H1 (cell line): Measurements from ENCODE around the gene FBXO2. TPM values are rescaled to one million over a fixed set of nuclear protein-coding genes. Genes with fewer than 3 reads are reported as not detected.

Source experiments
- CTCF ChIA-PET: fragments of 300-600 bp; sonication (Branson Sonifier 250); formaldehyde crosslinking; loops from one replicate; lab custom pipeline; 2021; ENCODE audit not compliant: partially characterized antibody; lab: Charles Lee
- POLR2A ChIA-PET: fragments of 300-600 bp; sonication (Branson Sonifier 250); formaldehyde crosslinking; loops from one replicate; lab custom pipeline; 2021; ENCODE audit warnings: inconsistent platforms; ENCODE audit not compliant: partially characterized antibody; lab: Charles Lee
- DNase-seq, 2 experiments: peaks; one replicate each; pipeline versions ENCODE4 v3.0.0 to v3.0.0-alpha.2; 2010 to 2022; ENCODE audit warnings: low spot score in 2 of 2, low read depth in 1 of 2, mixed read lengths in 1 of 2
- FAIRE-seq: peaks from 2 replicates; lab custom pipeline; 2011; peaks lifted over from hg19 to GRCh38; lab: Jason Lieb, UNC
- H2AFZ ChIP-seq: 2 replicates; pipeline ENCODE4 v1.8.1; 2012; ENCODE audit warnings: low read length, inconsistent platforms
- H2AK5ac ChIP-seq: 2 replicates; pipeline ENCODE4 v1.6.1; 2013; ENCODE audit warnings: low read depth, low read length
- H2BK120ac ChIP-seq: replicated peaks from 2 replicates; pipeline ENCODE3; 2013; ENCODE audit warnings: low read depth, low read length, inconsistent platforms
- H2BK12ac ChIP-seq: 2 replicates; pipeline ENCODE4 v1.6.1; 2013; ENCODE audit warnings: low read depth, low read length
- H2BK15ac ChIP-seq: 2 replicates; pipeline ENCODE4 v1.6.1; 2013; ENCODE audit warnings: low read length
- H2BK20ac ChIP-seq: 2 replicates; pipeline ENCODE4 v1.6.1; 2013; ENCODE audit warnings: low read length
- H2BK5ac ChIP-seq: 2 replicates; pipeline ENCODE4 v1.6.1; 2013; ENCODE audit warnings: low read depth, low read length
- H3K14ac ChIP-seq: 2 replicates; pipeline ENCODE4 v1.6.1; 2013; ENCODE audit warnings: inconsistent platforms; ENCODE audit not compliant: insufficient read length
- H3K18ac ChIP-seq: 2 replicates; pipeline ENCODE4 v1.6.1; 2013; ENCODE audit warnings: low read length; ENCODE audit errors: extremely low read depth
- H3K23ac ChIP-seq: 2 replicates; pipeline ENCODE4 v1.6.1; 2013; ENCODE audit warnings: inconsistent platforms; ENCODE audit not compliant: insufficient read length
- H3K23me2 ChIP-seq: 2 replicates; pipeline ENCODE4 v1.6.1; 2013; ENCODE audit warnings: low read depth, low read length
- H3K27ac ChIP-seq: 2 replicates; pipeline ENCODE4 v1.6.1; 2011; ENCODE audit warnings: low read depth, low read length, inconsistent platforms
- H3K27me3 ChIP-seq, 4 experiments: replicated peaks in 1 of 4; 1 replicate in 1 of 4; 2 replicates in 3 of 4; pipeline versions ENCODE4 v1.6.1 to v1.8.1; 2011 to 2013; ENCODE audit warnings: low read length in 3 of 4, mild to moderate bottlenecking in 3 of 4, inconsistent platforms in 2 of 4, mixed read lengths in 2 of 4, moderate library complexity in 1 of 4; ENCODE audit not compliant: control insufficient read depth in 3 of 4, insufficient read depth in 3 of 4; ENCODE audit errors: extremely low read depth in 1 of 4
- H3K36me3 ChIP-seq, 4 experiments: 2 replicates each; pipeline versions ENCODE4 v1.6.1 to v1.8.1; 2011 to 2013; ENCODE audit warnings: mild to moderate bottlenecking in 4 of 4, low read length in 3 of 4, moderate library complexity in 2 of 4, control low read depth in 1 of 4, inconsistent platforms in 1 of 4; ENCODE audit not compliant: insufficient read depth in 4 of 4, control insufficient read depth in 2 of 4
- H3K4ac ChIP-seq: replicated peaks from 2 replicates; pipeline ENCODE3; 2013; ENCODE audit warnings: low read length, low read depth, mixed read lengths, inconsistent platforms; ENCODE audit not compliant: insufficient read length
- H3K4me1 ChIP-seq, 4 experiments: replicated peaks in 1 of 4; 1 replicate in 1 of 4; 2 replicates in 3 of 4; pipeline versions ENCODE4 v1.6.1 to v1.8.1; 2011 to 2013; ENCODE audit warnings: low read length in 3 of 4, inconsistent platforms in 2 of 4, mixed read lengths in 1 of 4; ENCODE audit not compliant: insufficient read depth in 4 of 4, control insufficient read depth in 3 of 4
- H3K4me2 ChIP-seq, 2 experiments: 2 replicates each; pipeline versions ENCODE4 v1.6.1 to v1.8.1; 2011 to 2013; ENCODE audit warnings: low read depth in 2 of 2, low read length in 2 of 2, control low read depth in 1 of 2, inconsistent platforms in 1 of 2, mild to moderate bottlenecking in 1 of 2; ENCODE audit not compliant: insufficient read depth in 1 of 2
- H3K4me3 ChIP-seq, 4 experiments: fragments of 200-600, 300-600 bp in 1 of 4; sonication (generic), shearing (Covaris generic), sonication (Bioruptor Twin) in 1 of 4; 2 replicates each; pipeline versions ENCODE4 v1.5.1 to v1.8.1; 2011 to 2016; ENCODE audit warnings: low read length in 4 of 4, low read depth in 3 of 4, control low read depth in 2 of 4, inconsistent platforms in 2 of 4, mild to moderate bottlenecking in 2 of 4, mixed read lengths in 1 of 4, moderate library complexity in 1 of 4; ENCODE audit not compliant: insufficient read depth in 2 of 4; ENCODE audit errors: extremely low read depth in 1 of 4
- H3K56ac ChIP-seq: replicated peaks from 2 replicates; pipeline ENCODE3; 2013; ENCODE audit warnings: low read depth, mild to moderate bottlenecking, mixed read lengths, low read length, inconsistent platforms; ENCODE audit not compliant: insufficient read length
- H3K79me1 ChIP-seq: 2 replicates; pipeline ENCODE4 v1.6.1; 2013; ENCODE audit warnings: low read depth, low read length, control low read depth
- H3K79me2 ChIP-seq, 2 experiments: 2 replicates each; pipeline versions ENCODE4 v1.6.1 to v1.8.1; 2012 to 2013; ENCODE audit warnings: low read length in 2 of 2, mild to moderate bottlenecking in 2 of 2, inconsistent platforms in 1 of 2; ENCODE audit not compliant: insufficient read depth in 2 of 2, control insufficient read depth in 1 of 2
- H3K9ac ChIP-seq, 4 experiments: replicated peaks in 1 of 4; 1 replicate in 1 of 4; 2 replicates in 3 of 4; pipeline versions ENCODE4 v1.6.1 to v1.8.1; 2011 to 2013; ENCODE audit warnings: low read depth in 3 of 4, low read length in 3 of 4, control low read depth in 2 of 4, mild to moderate bottlenecking in 2 of 4, moderate library complexity in 2 of 4, inconsistent platforms in 1 of 4; ENCODE audit errors: extremely low read depth in 1 of 4
- H3K9me3 ChIP-seq, 2 experiments: 2 replicates each; pipeline versions ENCODE4 v1.6.1 to v1.8.1; 2012 to 2013; ENCODE audit warnings: mild to moderate bottlenecking in 2 of 2, moderate library complexity in 2 of 2, control low read depth in 1 of 2, inconsistent platforms in 1 of 2, low read depth in 1 of 2, low read length in 1 of 2, mixed read lengths in 1 of 2; ENCODE audit not compliant: insufficient read depth in 2 of 2
- H4K20me1 ChIP-seq, 2 experiments: replicated peaks in 1 of 2; 2 replicates each; pipeline versions ENCODE3 to v1.8.1; 2011 to 2013; ENCODE audit warnings: inconsistent platforms in 2 of 2, low read length in 2 of 2, mild to moderate bottlenecking in 1 of 2; ENCODE audit not compliant: insufficient read depth in 2 of 2, control insufficient read depth in 1 of 2
- H4K5ac ChIP-seq: 2 replicates; pipeline ENCODE4 v1.6.1; 2013; ENCODE audit warnings: low read length, low read depth, mixed read lengths, inconsistent platforms; ENCODE audit not compliant: insufficient read length
- H4K8ac ChIP-seq: 2 replicates; pipeline ENCODE4 v1.8.0; 2013; ENCODE audit warnings: mild to moderate bottlenecking, moderate library complexity, low read length, inconsistent platforms; ENCODE audit not compliant: insufficient read depth; ENCODE audit errors: extremely low read depth
- H4K91ac ChIP-seq: replicated peaks from 2 replicates; pipeline ENCODE3; 2013; ENCODE audit warnings: low read length, mixed read lengths, inconsistent platforms; ENCODE audit not compliant: insufficient read length
- FOSL1 ChIP-seq: IDR thresholded peaks from 2 replicates; pipeline ENCODE4 v1.6.1; 2011; ENCODE audit warnings: mild to moderate bottlenecking, low read depth, low read length, moderate library complexity; ENCODE audit not compliant: insufficient read depth
- JUN ChIP-seq: IDR thresholded peaks from 2 replicates; pipeline ENCODE4 v1.6.1; 2011; ENCODE audit warnings: low read depth, mild to moderate bottlenecking, improper control_type of control experiment, low read length
- RBBP5 ChIP-seq: IDR thresholded peaks from 2 replicates; pipeline ENCODE4 v1.7.1; 2012; ENCODE audit warnings: low read depth, mild to moderate bottlenecking, inconsistent platforms, low read length, moderate library complexity, borderline replicate concordance
- WGBS, 2 experiments: shearing (Covaris generic) in 1 of 2; methylation state at CpG; one replicate each; pipeline versions ENCODE4 v1.1.6 to v1.1.7; 2013 to 2015; ENCODE audit warnings: low lambda C conversion rate in 2 of 2, mixed read lengths in 2 of 2, inconsistent platforms in 1 of 2, low coverage in 1 of 2, missing lambda C conversion rate in 1 of 2; ENCODE audit not compliant: insufficient replicate concordance in 2 of 2, insufficient coverage in 1 of 2, insufficient read length in 1 of 2; ENCODE audit errors: extremely low coverage in 1 of 2, missing lambda C conversion rate in 1 of 2; 5-methylcytosine and 5-hydroxymethylcytosine counted together
- polyA plus RNA-seq, 7 experiments: library from polyadenylated mRNA; depleted of rRNA in 3 of 7; stranded (reverse) in 5 of 7; unstranded in 2 of 7; fragments of >200 nt in 5 of 7; fragments of 200-250 nt in 2 of 7; gene quantifications; 1 replicate in 5 of 7; 2 replicates in 1 of 7; 4 replicates in 1 of 7; pipeline versions ENCODE4 v1.2.1 to v1.2.3, GENCODE V29; 2011 to 2013; ENCODE audit warnings: missing spikeins in 2 of 7, mixed read lengths in 2 of 7
- total RNA-seq: library from RNA; stranded (reverse); fragmentation: NEBNext Ultra II Directional; extraction: Animal tissue kit (Norgen Biotek cat#: 25700); gene quantifications from 2 replicates; pipeline ENCODE4 v1.2.1, GENCODE V29; 2021
- TF ChIP-seq, protein P1 (sequence below), 3 experiments: IDR thresholded peaks; 1 replicate in 2 of 3; 2 replicates in 1 of 3; pipeline versions ENCODE4 v1.5.1 to v1.6.1; 2011; ENCODE audit warnings: low read length in 3 of 3, mild to moderate bottlenecking in 3 of 3, inconsistent platforms in 2 of 3, low read depth in 1 of 3, moderate library complexity in 1 of 3; ENCODE audit not compliant: insufficient read depth in 1 of 3; ENCODE audit errors: control extremely low read depth in 1 of 3

Gene FBXO2
- total and polyA plus RNA-seq, 2 of the 8 experiments (the other 6 are each of a cell fraction or from before 2014, with no cell fraction given), result 51.3 to 57.9 TPM

DNA sequence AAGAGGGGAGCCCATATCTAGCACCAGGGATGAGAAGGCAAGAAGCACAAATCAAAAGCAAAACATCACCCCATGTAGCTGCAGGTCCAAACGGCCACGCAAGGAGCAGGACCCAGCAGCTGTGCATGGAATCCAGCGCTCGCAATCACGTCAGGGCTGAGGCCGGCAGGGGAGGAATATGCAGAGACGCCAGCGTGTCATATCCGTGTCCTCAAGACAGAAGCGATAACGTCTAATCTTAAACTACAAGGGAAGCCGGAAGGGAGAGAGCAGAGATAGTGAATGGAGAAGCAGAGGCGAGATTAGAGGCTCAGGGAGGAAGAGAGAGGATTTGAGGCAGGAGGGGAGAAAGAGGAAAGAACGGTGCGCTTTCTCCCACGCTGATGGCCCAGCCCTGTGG, 39.1 kb downstream of the FBXO2 start:
- ChIA-PET CTCF (interaction anchor here (0.6 to 4.1 kb wide), 4 partner anchors 13 to 45 kb away, joined by 3 to 15 read pairs (median 9); no protein-coding TSS in a partner anchor), POLR2A (no interaction called here)
- Histone ChIP-seq H3K23me2 (no peaks in the 10 kb centered on the region), H4K20me1 (no peaks in the 10 kb centered on the region), H4K5ac (no peak overlapping the region), H3K27me3 (no peaks in the 10 kb centered on the region), H2BK15ac (no peak overlapping the region), H3K23ac (no peak overlapping the region), H3K79me1 (no peaks in the 10 kb centered on the region), H4K91ac (no peak overlapping the region), H3K27ac (no peak overlapping the region), H3K56ac (no peak overlapping the region), H3K14ac (no peak overlapping the region), H3K36me3 (no peaks in the 10 kb centered on the region), H3K18ac (no peak overlapping the region), H3K4me1 (no peaks in the 10 kb centered on the region), H3K9ac (no peak overlapping the region), H3K4me3 (no peak overlapping the region), H3K79me2 (no peaks in the 10 kb centered on the region), H3K4ac (no peak overlapping the region), H2BK20ac (no peak overlapping the region), H2BK120ac (no peak overlapping the region), H2AFZ (no peak overlapping the region), H3K9me3 (no peaks in the 10 kb centered on the region), H2AK5ac (no peak overlapping the region), H2BK12ac (no peak overlapping the region), H4K8ac (no peak overlapping the region), H3K4me2 (no peak overlapping the region), H2BK5ac (no peak overlapping the region)
- FAIRE-seq (no peak), DNase-seq (no peak)
- WGBS, 2 experiments, result 81% methylated on average over 16 of the region's 16 CpGs; no CpG with 5 or more reads in 1 of the 2 experiments
- TF ChIP-seq FOSL1 (no peak), RBBP5 (no peak), JUN (no peak)
- TF ChIP-seq, protein P1, sequence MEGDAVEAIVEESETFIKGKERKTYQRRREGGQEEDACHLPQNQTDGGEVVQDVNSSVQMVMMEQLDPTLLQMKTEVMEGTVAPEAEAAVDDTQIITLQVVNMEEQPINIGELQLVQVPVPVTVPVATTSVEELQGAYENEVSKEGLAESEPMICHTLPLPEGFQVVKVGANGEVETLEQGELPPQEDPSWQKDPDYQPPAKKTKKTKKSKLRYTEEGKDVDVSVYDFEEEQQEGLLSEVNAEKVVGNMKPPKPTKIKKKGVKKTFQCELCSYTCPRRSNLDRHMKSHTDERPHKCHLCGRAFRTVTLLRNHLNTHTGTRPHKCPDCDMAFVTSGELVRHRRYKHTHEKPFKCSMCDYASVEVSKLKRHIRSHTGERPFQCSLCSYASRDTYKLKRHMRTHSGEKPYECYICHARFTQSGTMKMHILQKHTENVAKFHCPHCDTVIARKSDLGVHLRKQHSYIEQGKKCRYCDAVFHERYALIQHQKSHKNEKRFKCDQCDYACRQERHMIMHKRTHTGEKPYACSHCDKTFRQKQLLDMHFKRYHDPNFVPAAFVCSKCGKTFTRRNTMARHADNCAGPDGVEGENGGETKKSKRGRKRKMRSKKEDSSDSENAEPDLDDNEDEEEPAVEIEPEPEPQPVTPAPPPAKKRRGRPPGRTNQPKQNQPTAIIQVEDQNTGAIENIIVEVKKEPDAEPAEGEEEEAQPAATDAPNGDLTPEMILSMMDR (IDR thresholded peaks at IDR 0.05; ENCODE audit: control extremely low read depth in 1 of 3, insufficient read depth in 1 of 3, low read depth in 1 of 3, low read length in 3 of 3), result no peak
